ENCODE measurements around the gene PEF1. TPM values are rescaled to one million over a fixed set of nuclear protein-coding genes. Genes with fewer than 3 reads are reported as not detected.

Gene PEF1
- total RNA-seq, 1 experiment from 2014 or later, result 33.7 TPM

GRCh38 chr1:31643976-31644559, 608 bp downstream of the PEF1 start:
- H3K27me3 Mint-ChIP-seq (ENCODE audit: low read depth), result no peaks in the 10 kb centered on the region; the same call in 1 of the 2 replicates
- DNase-seq (ENCODE audit: low spot score), result no peak
- TF ChIP-seq SMAD4 (CRISPR knock-in tag; IDR thresholded peaks at IDR 0.05) (no peak), NR3C1 (CRISPR knock-in tag; conservative IDR thresholded peaks at IDR 0.05; ENCODE audit: low read depth) (no peak), ZNF671 (CRISPR knock-in tag; IDR thresholded peaks at IDR 0.05) (peak; percentile 26; the same call in 1 of the 2 replicates)
- H3K4me1 Mint-ChIP-seq, result peaks cover 19% of the 10 kb centered on the region
- H3K36me3 Mint-ChIP-seq, result no peaks in the 10 kb centered on the region
- no peak for ATAC-seq
- ChIA-PET POLR2A (interaction anchor here (0.7 kb wide), 1 partner anchor 26 kb away, joined by 3 read pairs; no protein-coding TSS in a partner anchor), CTCF (interaction anchor here (0.9 to 3.8 kb wide), 13 partner anchors 11 to 171 kb away, joined by 3 to 31 read pairs (median 8); partner anchors contain the start of gene SPOCD1)
- peak overlapping the region; percentile 100 for H3K27ac Mint-ChIP-seq
- H3K9me3 Mint-ChIP-seq, result no peaks in the 10 kb centered on the region; the same call in 1 of the 2 replicates
- H3K4me3 Mint-ChIP-seq, result peak overlapping the region; percentile 94

- ChIA-PET CTCF (interaction anchor here (0.7 to 6.0 kb wide), 8 partner anchors 10 to 146 kb away, joined by 3 to 31 read pairs (median 6); no protein-coding TSS in a partner anchor), POLR2A (no interaction called here)
- Mint-ChIP-seq H3K36me3 (no peaks in the 10 kb centered on the region), H3K27ac (peak overlapping the region; percentile 33; the same call in 1 of the 2 replicates), H3K9me3 (no peaks in the 10 kb centered on the region; the same call in 1 of the 2 replicates), H3K4me3 (peak overlapping the region; percentile 12; the same call in 1 of the 2 replicates), H3K4me1 (peaks cover 19% of the 10 kb centered on the region), H3K27me3 (ENCODE audit: low read depth) (no peaks in the 10 kb centered on the region; the same call in 1 of the 2 replicates)
- ATAC-seq, result no peak
- TF ChIP-seq TP53 (CRISPR knock-in tag; IDR thresholded peaks at IDR 0.05), result no peak
- TF ChIP-seq JUN (CRISPR knock-in tag; IDR thresholded peaks at IDR 0.05), result no peak
- TF ChIP-seq FOXP1 (CRISPR knock-in tag; IDR thresholded peaks at IDR 0.05; ENCODE audit: borderline replicate concordance), result no peak
- TF ChIP-seq CBFB (CRISPR knock-in tag; IDR thresholded peaks at IDR 0.05; ENCODE audit: low read depth), result no peak
- TF ChIP-seq TEAD1 (CRISPR knock-in tag; IDR thresholded peaks at IDR 0.05), result no peak
- no peak for TF ChIP-seq KAT7 (CRISPR knock-in tag; IDR thresholded peaks at IDR 0.05; ENCODE audit: borderline replicate concordance)
- no peak for TF ChIP-seq ZMAT4 (CRISPR knock-in tag; IDR thresholded peaks at IDR 0.05)
- no peak for TF ChIP-seq ESRRA (CRISPR knock-in tag; IDR thresholded peaks at IDR 0.05; ENCODE audit: borderline replicate concordance)
- no peak for TF ChIP-seq ELF4 (CRISPR knock-in tag; IDR thresholded peaks at IDR 0.05; ENCODE audit: low read depth)
- TF ChIP-seq ETV6 (CRISPR knock-in tag; IDR thresholded peaks at IDR 0.05), result no peak
- no peak for TF ChIP-seq HMGXB4 (CRISPR knock-in tag; IDR thresholded peaks at IDR 0.05)
- TF ChIP-seq ZNF232 (CRISPR knock-in tag; IDR thresholded peaks at IDR 0.05), result no peak
- no peak for TF ChIP-seq ZNF423 (CRISPR knock-in tag; IDR thresholded peaks at IDR 0.05)
- no peak for DNase-seq (ENCODE audit: low spot score)
Observed at GRCh38 chr1:31642897-31643296, 1.8 kb downstream of the PEF1 start.

- H3K36me3 Mint-ChIP-seq, result no peaks in the 10 kb centered on the region
- H3K4me3 Mint-ChIP-seq, result no peak overlapping the region; the same call in 1 of the 2 replicates
- ChIA-PET CTCF (interaction anchor here (0.6 to 6.0 kb wide), 7 partner anchors 9 to 147 kb away, joined by 3 to 31 read pairs (median 6); no protein-coding TSS in a partner anchor), POLR2A (no interaction called here)
- no peaks in the 10 kb centered on the region; the same call in 1 of the 2 replicates for H3K9me3 Mint-ChIP-seq
- H3K27ac Mint-ChIP-seq, result no peak overlapping the region; the same call in 1 of the 2 replicates
- H3K4me1 Mint-ChIP-seq, result peaks cover 19% of the 10 kb centered on the region
- ATAC-seq (no peak), DNase-seq (ENCODE audit: low spot score) (no peak)
- H3K27me3 Mint-ChIP-seq (ENCODE audit: low read depth), result no peaks in the 10 kb centered on the region; the same call in 1 of the 2 replicates
- TF ChIP-seq ZNF396 (CRISPR knock-in tag; IDR thresholded peaks at IDR 0.05; ENCODE audit: borderline replicate concordance), result no peak
- no peak for TF ChIP-seq FOXP1 (CRISPR knock-in tag; IDR thresholded peaks at IDR 0.05; ENCODE audit: borderline replicate concordance)
- TF ChIP-seq E2F5 (CRISPR knock-in tag; IDR thresholded peaks at IDR 0.05), result no peak
- no peak for TF ChIP-seq ERG (CRISPR knock-in tag; IDR thresholded peaks at IDR 0.05)
- no peak for TF ChIP-seq GRHL2 (CRISPR knock-in tag; IDR thresholded peaks at IDR 0.05; ENCODE audit: insufficient replicate concordance, severe bottlenecking)
- no peak for TF ChIP-seq ZNF232 (CRISPR knock-in tag; IDR thresholded peaks at IDR 0.05)
- TF ChIP-seq IRF2 (CRISPR knock-in tag; IDR thresholded peaks at IDR 0.05; ENCODE audit: borderline replicate concordance, low read depth), result no peak
- TF ChIP-seq AFF4 (CRISPR knock-in tag; IDR thresholded peaks at IDR 0.05; ENCODE audit: borderline replicate concordance), result no peak
- no peak for TF ChIP-seq ZNF138 (CRISPR knock-in tag; conservative IDR thresholded peaks at IDR 0.05)
Observed at GRCh38 chr1:31642366-31642765, 2.3 kb downstream of the PEF1 start.

Measured in WTC11 (cell line).